Fibroblast of lung (primary cell): ENCODE results near the gene SLC1A7.

Source experiments
- EZH2 ChIP-seq: IDR thresholded peaks from 2 replicates; pipeline ENCODE4 v1.5.1; 2012; ENCODE audit warnings: low read length, control low read depth, mild to moderate bottlenecking; ENCODE audit errors: missing control alignments
- TF ChIP-seq, protein P1 (sequence below), 2 donors: IDR thresholded peaks in 1 of 2; conservative IDR thresholded peaks in 1 of 2; 1 replicate in 1 of 2; 2 replicates in 1 of 2; pipeline ENCODE4 v1.5.1; 2011 to 2012; ENCODE audit warnings: low read length in 2 of 2, control low read depth in 1 of 2, inconsistent platforms in 1 of 2, low read depth in 1 of 2, mild to moderate bottlenecking in 1 of 2

DNA sequence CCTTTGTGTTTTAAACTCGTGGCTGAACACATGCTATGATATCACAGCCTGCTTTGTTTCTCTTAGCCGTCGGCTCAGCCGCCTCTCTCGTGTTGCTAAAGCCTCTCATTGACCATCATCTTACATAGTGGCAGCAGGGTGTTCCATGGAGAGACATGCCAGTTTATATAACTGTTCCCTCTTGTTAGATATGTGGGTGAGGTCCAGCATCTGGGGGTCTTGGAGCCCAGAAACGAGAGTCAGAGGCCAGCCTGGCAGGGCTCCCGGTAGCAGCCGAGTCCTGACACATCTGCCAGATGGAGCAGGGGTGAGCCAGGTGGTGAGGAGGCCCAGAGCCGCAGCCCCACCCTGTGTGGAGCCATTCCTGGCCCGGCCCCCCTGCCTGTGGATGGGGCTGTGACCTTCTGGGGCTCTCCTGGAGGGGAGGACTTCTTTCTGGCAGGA lies 68.5 kb downstream of the SLC1A7 start:
- TF ChIP-seq, protein P1, sequence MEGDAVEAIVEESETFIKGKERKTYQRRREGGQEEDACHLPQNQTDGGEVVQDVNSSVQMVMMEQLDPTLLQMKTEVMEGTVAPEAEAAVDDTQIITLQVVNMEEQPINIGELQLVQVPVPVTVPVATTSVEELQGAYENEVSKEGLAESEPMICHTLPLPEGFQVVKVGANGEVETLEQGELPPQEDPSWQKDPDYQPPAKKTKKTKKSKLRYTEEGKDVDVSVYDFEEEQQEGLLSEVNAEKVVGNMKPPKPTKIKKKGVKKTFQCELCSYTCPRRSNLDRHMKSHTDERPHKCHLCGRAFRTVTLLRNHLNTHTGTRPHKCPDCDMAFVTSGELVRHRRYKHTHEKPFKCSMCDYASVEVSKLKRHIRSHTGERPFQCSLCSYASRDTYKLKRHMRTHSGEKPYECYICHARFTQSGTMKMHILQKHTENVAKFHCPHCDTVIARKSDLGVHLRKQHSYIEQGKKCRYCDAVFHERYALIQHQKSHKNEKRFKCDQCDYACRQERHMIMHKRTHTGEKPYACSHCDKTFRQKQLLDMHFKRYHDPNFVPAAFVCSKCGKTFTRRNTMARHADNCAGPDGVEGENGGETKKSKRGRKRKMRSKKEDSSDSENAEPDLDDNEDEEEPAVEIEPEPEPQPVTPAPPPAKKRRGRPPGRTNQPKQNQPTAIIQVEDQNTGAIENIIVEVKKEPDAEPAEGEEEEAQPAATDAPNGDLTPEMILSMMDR (conservative IDR thresholded peaks at IDR 0.05 in 1 of 2, IDR thresholded peaks at IDR 0.05 in 1 of 2; ENCODE audit: low read depth in 1 of 2, low read length in 2 of 2), result no peak
- TF ChIP-seq EZH2, result no peak
